Measurements from ENCODE around the gene GALK1.

DNA sequence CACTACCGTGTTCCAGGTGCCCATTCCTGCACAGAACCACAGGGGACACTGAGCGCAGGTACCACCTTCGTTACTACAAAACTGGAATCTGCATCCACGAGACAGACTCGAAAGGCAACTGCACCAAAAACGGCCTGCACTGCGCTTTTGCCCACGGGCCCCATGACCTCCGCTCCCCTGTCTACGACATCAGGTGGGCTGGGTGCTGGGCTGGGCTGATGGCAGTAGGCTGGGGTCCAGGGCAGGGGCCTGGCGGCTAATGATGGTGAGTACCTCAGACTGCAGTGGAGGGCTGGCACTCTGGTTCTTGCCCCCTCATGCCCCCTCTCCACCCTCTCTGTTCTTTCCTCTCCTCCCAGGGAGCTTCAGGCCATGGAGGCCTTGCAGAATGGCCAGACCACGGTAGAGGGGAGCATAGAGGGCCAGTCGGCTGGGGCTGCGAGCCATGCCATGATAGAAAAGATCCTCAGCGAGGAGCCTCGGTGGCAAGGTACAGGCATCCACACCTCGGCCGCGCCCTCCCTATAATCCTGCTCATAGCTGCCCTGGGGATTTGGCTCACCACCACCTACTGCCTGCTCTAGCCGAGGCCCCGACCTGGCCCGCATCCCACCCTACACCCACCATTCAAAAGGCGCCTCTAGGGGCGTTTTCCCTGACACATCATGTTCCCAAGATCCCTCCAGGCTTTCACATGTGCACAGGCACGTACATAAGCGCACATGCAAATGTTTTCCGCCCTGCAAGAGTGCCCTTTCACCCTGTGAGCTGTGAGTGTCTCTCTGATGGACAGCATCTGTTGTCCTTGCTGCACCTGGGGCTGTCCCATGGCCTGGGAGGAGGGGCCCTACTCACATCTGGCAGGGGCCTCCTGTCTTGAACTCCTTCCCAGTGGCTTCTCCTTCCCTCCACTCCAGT lies 47.4 kb upstream of the GALK1 start:
- TF ChIP-seq, protein P1, sequence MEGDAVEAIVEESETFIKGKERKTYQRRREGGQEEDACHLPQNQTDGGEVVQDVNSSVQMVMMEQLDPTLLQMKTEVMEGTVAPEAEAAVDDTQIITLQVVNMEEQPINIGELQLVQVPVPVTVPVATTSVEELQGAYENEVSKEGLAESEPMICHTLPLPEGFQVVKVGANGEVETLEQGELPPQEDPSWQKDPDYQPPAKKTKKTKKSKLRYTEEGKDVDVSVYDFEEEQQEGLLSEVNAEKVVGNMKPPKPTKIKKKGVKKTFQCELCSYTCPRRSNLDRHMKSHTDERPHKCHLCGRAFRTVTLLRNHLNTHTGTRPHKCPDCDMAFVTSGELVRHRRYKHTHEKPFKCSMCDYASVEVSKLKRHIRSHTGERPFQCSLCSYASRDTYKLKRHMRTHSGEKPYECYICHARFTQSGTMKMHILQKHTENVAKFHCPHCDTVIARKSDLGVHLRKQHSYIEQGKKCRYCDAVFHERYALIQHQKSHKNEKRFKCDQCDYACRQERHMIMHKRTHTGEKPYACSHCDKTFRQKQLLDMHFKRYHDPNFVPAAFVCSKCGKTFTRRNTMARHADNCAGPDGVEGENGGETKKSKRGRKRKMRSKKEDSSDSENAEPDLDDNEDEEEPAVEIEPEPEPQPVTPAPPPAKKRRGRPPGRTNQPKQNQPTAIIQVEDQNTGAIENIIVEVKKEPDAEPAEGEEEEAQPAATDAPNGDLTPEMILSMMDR (IDR thresholded peaks at IDR 0.05), result no peak
- no peak for TF ChIP-seq POLR2A (IDR thresholded peaks at IDR 0.05)
